ENCODE data around the gene CYTH3. TPM values are rescaled to one million over a fixed set of nuclear protein-coding genes. Genes with fewer than 3 reads are reported as not detected.

CYTH3 gene
- total and polyA plus RNA-seq, 2 of the 8 experiments (the other 6 are each of a cell fraction or from before 2014, with no cell fraction given): 10.3 to 11.9 TPM

- Histone ChIP-seq H3K79me1 (ENCODE audit: low read depth, low read length) (no peaks in the 10 kb centered on the region), H3K79me2 (ENCODE audit: control insufficient read depth in 1 of 2, insufficient read depth in 2 of 2, low read length in 2 of 2) (no peaks in the 10 kb centered on the region), H4K8ac (ENCODE audit: extremely low read depth, insufficient read depth, low read length) (peak overlapping the region; percentile 88), H3K4me3 (ENCODE audit: extremely low read depth in 1 of 4, insufficient read depth in 2 of 4, low read depth in 3 of 4, low read length in 4 of 4) (no peak overlapping the region), H4K5ac (ENCODE audit: insufficient read length, low read depth, low read length) (no peak overlapping the region), H3K9me3 (ENCODE audit: insufficient read depth in 2 of 2, low read depth in 1 of 2, low read length in 1 of 2) (no peaks in the 10 kb centered on the region), H3K36me3 (ENCODE audit: control insufficient read depth in 2 of 4, insufficient read depth in 4 of 4, low read length in 3 of 4) (peaks cover 0 to 6% (median 0%) of the 10 kb centered on the region in 4 experiments; a peak in 2 of 8 replicates), H3K18ac (ENCODE audit: extremely low read depth, low read length) (no peak overlapping the region), H3K23ac (ENCODE audit: insufficient read length) (no peak overlapping the region), H2BK120ac (replicated peaks; ENCODE audit: low read depth, low read length) (no peak overlapping the region), H3K14ac (ENCODE audit: insufficient read length) (no peak overlapping the region), H2AFZ (ENCODE audit: low read length) (no peak overlapping the region), H2BK5ac (ENCODE audit: low read depth, low read length) (peak overlapping the region; percentile 46), H4K20me1 (replicated peaks in 1 of 2; ENCODE audit: control insufficient read depth in 1 of 2, insufficient read depth in 2 of 2, low read length in 2 of 2) (peaks cover 0 to 1% of the 10 kb centered on the region in 2 experiments), H2BK12ac (ENCODE audit: low read depth, low read length) (0 out of 2 replicates have a peak overlapping the region, but pooled peaks have one; percentile 27), H3K56ac (replicated peaks; ENCODE audit: insufficient read length, low read depth, low read length) (no peak overlapping the region), H3K9ac (replicated peaks in 1 of 4; ENCODE audit: extremely low read depth in 1 of 4, low read depth in 3 of 4, low read length in 3 of 4) (no peak overlapping the region), H4K91ac (replicated peaks; ENCODE audit: insufficient read length, low read length) (peak overlapping the region; percentile 74), H2BK20ac (ENCODE audit: low read length) (no peak overlapping the region), H3K27me3 (replicated peaks in 1 of 4; ENCODE audit: control insufficient read depth in 3 of 4, extremely low read depth in 1 of 4, insufficient read depth in 3 of 4, low read length in 3 of 4) (no peaks in the 10 kb centered on the region), H3K4me2 (ENCODE audit: insufficient read depth in 1 of 2, low read depth in 2 of 2, low read length in 2 of 2) (peak overlapping the region in 1 of 2 experiments; percentile 25; a peak in 1 of 4 replicates), H2AK5ac (ENCODE audit: low read depth, low read length) (peak overlapping the region; percentile 53; the same call in 1 of the 2 replicates), H3K23me2 (ENCODE audit: low read depth, low read length) (no peaks in the 10 kb centered on the region), H2BK15ac (ENCODE audit: low read length) (no peak overlapping the region), H3K27ac (ENCODE audit: low read depth, low read length) (0 out of 2 replicates have a peak overlapping the region, but pooled peaks have one; percentile 8), H3K4ac (replicated peaks; ENCODE audit: insufficient read length, low read depth, low read length) (no peak overlapping the region), H3K4me1 (replicated peaks in 1 of 4; ENCODE audit: control insufficient read depth in 3 of 4, insufficient read depth in 4 of 4, low read length in 3 of 4) (peaks cover 0 to 20% (median 12%) of the 10 kb centered on the region in 4 experiments; a peak in 5 of 7 replicates)
- CTCF ChIA-PET (ENCODE audit: partially characterized antibody): interaction anchor here (0.6 to 3.0 kb wide), 6 partner anchors 9 to 153 kb away, joined by 3 to 18 read pairs (median 4); no protein-coding TSS in a partner anchor
- DNase-seq (ENCODE audit: low read depth in 1 of 2, low spot score in 2 of 2) (no peak), FAIRE-seq (no peak)
- 93% methylated on average over 50 of the region's 59 CpGs; no CpG with 5 or more reads in 1 of the 2 experiments for WGBS, 2 experiments (ENCODE audit: extremely low coverage in 1 of 2, insufficient coverage in 1 of 2, insufficient read length in 1 of 2, insufficient replicate concordance in 2 of 2, low coverage in 1 of 2, low lambda C conversion rate in 2 of 2, missing lambda C conversion rate in 1 of 2)
- POLR2A ChIA-PET (ENCODE audit: partially characterized antibody): interaction anchor here (0.6 kb wide), 1 partner anchor 140 kb away, joined by 3 read pairs; the partner anchor contains the start of gene ANKRD61
- TF ChIP-seq TCF12 (IDR thresholded peaks at IDR 0.05; ENCODE audit: low read depth, low read length) (no peak), SRF (IDR thresholded peaks at IDR 0.05; ENCODE audit: low read depth, low read length) (no peak), JUN (IDR thresholded peaks at IDR 0.05; ENCODE audit: low read depth, low read length) (no peak), ATF2 (IDR thresholded peaks at IDR 0.05; ENCODE audit: low read length) (no peak), NRF1 (IDR thresholded peaks at IDR 0.05; ENCODE audit: low read depth, low read length) (no peak), CREB1 (IDR thresholded peaks at IDR 0.05) (no peak)
- TF ChIP-seq, protein P1, sequence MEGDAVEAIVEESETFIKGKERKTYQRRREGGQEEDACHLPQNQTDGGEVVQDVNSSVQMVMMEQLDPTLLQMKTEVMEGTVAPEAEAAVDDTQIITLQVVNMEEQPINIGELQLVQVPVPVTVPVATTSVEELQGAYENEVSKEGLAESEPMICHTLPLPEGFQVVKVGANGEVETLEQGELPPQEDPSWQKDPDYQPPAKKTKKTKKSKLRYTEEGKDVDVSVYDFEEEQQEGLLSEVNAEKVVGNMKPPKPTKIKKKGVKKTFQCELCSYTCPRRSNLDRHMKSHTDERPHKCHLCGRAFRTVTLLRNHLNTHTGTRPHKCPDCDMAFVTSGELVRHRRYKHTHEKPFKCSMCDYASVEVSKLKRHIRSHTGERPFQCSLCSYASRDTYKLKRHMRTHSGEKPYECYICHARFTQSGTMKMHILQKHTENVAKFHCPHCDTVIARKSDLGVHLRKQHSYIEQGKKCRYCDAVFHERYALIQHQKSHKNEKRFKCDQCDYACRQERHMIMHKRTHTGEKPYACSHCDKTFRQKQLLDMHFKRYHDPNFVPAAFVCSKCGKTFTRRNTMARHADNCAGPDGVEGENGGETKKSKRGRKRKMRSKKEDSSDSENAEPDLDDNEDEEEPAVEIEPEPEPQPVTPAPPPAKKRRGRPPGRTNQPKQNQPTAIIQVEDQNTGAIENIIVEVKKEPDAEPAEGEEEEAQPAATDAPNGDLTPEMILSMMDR (IDR thresholded peaks at IDR 0.05; ENCODE audit: control extremely low read depth in 1 of 3, insufficient read depth in 1 of 3, low read depth in 1 of 3, low read length in 3 of 3): no peak
Observed at GRCh38 chr7:6170571-6171531, 101.6 kb downstream of the CYTH3 start.

Data from H1 (cell line).